ENCODE results near the gene MINDY4.

Gene MINDY4

DNA sequence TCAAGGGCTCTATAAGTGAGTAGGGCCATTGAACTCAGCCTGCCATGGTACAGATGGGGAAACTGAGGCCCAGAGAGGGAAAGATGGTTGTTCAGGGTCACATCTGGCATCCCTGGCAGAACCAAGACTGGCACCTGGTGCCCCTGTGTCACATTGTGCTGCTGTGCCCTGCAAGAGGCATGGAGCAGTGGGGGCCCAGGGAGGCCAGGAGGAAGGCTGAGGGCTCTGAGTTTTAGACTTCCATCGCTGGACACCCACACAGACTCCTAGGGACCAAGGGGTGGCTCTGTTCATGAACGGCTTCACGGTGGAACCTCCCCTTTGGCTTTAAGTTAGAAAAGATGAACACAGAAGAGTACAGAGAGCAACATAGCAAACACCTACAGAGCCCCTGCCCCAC is 73.7 kb downstream of the MINDY4 start:
- ChIA-PET CTCF (no interaction called here), POLR2A (no interaction called here)
- TF ChIP-seq ZNF558 (tag by site-specific recombination; IDR thresholded peaks at IDR 0.05), result no peak
- no peak for TF ChIP-seq ZSCAN23 (tag by site-specific recombination; IDR thresholded peaks at IDR 0.05)
- TF ChIP-seq SCRT2 (tag by site-specific recombination; IDR thresholded peaks at IDR 0.05), result no peak
- TF ChIP-seq ZBTB1 (tag by site-specific recombination; IDR thresholded peaks at IDR 0.05), result no peak
- TF ChIP-seq, protein P1, sequence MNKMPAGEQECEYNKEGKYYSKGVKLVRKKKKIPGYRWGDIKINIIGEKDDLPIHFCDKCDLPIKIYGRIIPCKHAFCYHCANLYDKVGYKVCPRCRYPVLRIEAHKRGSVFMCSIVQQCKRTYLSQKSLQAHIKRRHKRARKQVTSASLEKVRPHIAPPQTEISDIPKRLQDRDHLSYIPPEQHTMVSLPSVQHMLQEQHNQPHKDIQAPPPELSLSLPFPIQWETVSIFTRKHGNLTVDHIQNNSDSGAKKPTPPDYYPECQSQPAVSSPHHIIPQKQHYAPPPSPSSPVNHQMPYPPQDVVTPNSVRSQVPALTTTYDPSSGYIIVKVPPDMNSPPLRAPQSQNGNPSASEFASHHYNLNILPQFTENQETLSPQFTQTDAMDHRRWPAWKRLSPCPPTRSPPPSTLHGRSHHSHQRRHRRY (tag by site-specific recombination; IDR thresholded peaks at IDR 0.05), result no peak
- TF ChIP-seq, protein P2, sequence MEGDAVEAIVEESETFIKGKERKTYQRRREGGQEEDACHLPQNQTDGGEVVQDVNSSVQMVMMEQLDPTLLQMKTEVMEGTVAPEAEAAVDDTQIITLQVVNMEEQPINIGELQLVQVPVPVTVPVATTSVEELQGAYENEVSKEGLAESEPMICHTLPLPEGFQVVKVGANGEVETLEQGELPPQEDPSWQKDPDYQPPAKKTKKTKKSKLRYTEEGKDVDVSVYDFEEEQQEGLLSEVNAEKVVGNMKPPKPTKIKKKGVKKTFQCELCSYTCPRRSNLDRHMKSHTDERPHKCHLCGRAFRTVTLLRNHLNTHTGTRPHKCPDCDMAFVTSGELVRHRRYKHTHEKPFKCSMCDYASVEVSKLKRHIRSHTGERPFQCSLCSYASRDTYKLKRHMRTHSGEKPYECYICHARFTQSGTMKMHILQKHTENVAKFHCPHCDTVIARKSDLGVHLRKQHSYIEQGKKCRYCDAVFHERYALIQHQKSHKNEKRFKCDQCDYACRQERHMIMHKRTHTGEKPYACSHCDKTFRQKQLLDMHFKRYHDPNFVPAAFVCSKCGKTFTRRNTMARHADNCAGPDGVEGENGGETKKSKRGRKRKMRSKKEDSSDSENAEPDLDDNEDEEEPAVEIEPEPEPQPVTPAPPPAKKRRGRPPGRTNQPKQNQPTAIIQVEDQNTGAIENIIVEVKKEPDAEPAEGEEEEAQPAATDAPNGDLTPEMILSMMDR (tag by site-specific recombination; IDR thresholded peaks at IDR 0.05), result no peak
- TF ChIP-seq ZNF416 (tag by site-specific recombination; IDR thresholded peaks at IDR 0.05), result no peak
- no peak for TF ChIP-seq ZNF629 (tag by site-specific recombination; IDR thresholded peaks at IDR 0.05)
- no peak for TF ChIP-seq ZSCAN4 (tag by site-specific recombination; IDR thresholded peaks at IDR 0.05)
- no peak for TF ChIP-seq GFI1B (tag by site-specific recombination; IDR thresholded peaks at IDR 0.05)
- no peak for TF ChIP-seq TRIM28 (IDR thresholded peaks at IDR 0.05; ENCODE audit: borderline replicate concordance, low read length)
- TF ChIP-seq, protein P3, sequence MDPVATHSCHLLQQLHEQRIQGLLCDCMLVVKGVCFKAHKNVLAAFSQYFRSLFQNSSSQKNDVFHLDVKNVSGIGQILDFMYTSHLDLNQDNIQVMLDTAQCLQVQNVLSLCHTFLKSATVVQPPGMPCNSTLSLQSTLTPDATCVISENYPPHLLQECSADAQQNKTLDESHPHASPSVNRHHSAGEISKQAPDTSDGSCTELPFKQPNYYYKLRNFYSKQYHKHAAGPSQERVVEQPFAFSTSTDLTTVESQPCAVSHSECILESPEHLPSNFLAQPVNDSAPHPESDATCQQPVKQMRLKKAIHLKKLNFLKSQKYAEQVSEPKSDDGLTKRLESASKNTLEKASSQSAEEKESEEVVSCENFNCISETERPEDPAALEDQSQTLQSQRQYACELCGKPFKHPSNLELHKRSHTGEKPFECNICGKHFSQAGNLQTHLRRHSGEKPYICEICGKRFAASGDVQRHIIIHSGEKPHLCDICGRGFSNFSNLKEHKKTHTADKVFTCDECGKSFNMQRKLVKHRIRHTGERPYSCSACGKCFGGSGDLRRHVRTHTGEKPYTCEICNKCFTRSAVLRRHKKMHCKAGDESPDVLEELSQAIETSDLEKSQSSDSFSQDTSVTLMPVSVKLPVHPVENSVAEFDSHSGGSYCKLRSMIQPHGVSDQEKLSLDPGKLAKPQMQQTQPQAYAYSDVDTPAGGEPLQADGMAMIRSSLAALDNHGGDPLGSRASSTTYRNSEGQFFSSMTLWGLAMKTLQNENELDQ (tag by site-specific recombination; IDR thresholded peaks at IDR 0.05; ENCODE audit: low read depth), result no peak
- TF ChIP-seq MYNN (tag by site-specific recombination; IDR thresholded peaks at IDR 0.05; ENCODE audit: borderline replicate concordance), result no peak
- no peak for TF ChIP-seq ZNF157 (tag by site-specific recombination; IDR thresholded peaks at IDR 0.05)
- no peak for TF ChIP-seq ZNF529 (tag by site-specific recombination; IDR thresholded peaks at IDR 0.05; ENCODE audit: insufficient replicate concordance)
- TF ChIP-seq SP7 (tag by site-specific recombination; IDR thresholded peaks at IDR 0.05), result no peak
- TF ChIP-seq ZNF580 (tag by site-specific recombination; IDR thresholded peaks at IDR 0.05), result no peak
- TF ChIP-seq ZNF530 (tag by site-specific recombination; IDR thresholded peaks at IDR 0.05; ENCODE audit: low read depth), result no peak
- no peak for TF ChIP-seq AEBP2 (tag by site-specific recombination; IDR thresholded peaks at IDR 0.05; ENCODE audit: borderline replicate concordance)
- TF ChIP-seq ZBTB8A (tag by site-specific recombination; IDR thresholded peaks at IDR 0.05), result no peak
- Histone ChIP-seq H3K36me3 (ENCODE audit: control insufficient read depth in 2 of 2, insufficient read depth in 1 of 2, low read length in 2 of 2) (no peaks in the 10 kb centered on the region), H3K4me3 (ENCODE audit: low read depth, low read length) (no peak overlapping the region), H3K27ac (ENCODE audit: extremely low read depth, low read depth, low read length) (no peak overlapping the region), H3K9me3 (ENCODE audit: control insufficient read depth, insufficient read depth, low read depth, low read length) (no peaks in the 10 kb centered on the region), H3K4me1 (ENCODE audit: control insufficient read depth, insufficient read depth, low read length) (no peaks in the 10 kb centered on the region)
